ENCODE measurements around the gene PGBD2.
A peak's percentile ranks its signal among the peaks of the same experiment; 100 is the strongest.
"Not testable (repeated sequence)": the region's sequence is repeated elsewhere in the genome, so short reads cannot be mapped to it uniquely, and the experiment has no call there.

The PGBD2 gene

DNA sequence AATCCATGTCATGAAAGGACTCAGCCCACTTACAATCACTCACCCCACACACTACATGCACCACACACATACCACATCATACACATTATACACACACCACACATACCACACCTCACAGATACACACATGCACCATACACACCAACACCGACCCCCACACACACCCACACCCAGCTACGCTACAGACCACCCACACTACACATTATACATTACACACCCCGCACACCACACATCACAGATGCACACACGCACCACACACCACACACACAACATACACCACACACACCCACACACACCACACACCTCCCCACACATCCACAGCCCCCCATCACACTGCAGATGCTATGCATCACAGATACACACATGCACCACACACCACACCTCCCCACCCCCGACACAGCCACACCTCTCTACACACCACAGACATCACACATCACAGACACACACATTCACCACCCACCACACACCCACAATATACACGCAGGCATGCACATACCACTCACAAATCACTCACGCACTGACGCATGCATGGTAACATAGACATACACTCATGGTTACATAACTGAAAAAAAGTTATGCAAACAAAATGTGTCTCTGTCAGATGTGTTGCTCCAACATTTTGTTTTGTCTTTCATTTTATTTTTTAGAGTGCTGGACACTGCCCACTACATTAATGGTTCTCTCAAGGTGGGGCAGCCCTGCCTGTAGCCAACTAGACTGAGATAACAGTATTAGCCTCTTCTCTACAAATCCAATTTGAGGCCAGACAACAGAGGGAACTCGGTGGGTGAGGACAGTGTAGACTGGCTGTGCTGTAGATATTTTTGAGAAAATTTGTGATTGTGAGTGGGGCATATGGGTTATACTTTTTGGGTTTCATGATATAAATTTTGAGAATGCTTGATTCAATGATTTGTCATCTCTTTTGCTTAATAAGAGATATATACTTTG is 15.2 kb upstream of the PGBD2 start:
- no peak for DNase-seq

DNA sequence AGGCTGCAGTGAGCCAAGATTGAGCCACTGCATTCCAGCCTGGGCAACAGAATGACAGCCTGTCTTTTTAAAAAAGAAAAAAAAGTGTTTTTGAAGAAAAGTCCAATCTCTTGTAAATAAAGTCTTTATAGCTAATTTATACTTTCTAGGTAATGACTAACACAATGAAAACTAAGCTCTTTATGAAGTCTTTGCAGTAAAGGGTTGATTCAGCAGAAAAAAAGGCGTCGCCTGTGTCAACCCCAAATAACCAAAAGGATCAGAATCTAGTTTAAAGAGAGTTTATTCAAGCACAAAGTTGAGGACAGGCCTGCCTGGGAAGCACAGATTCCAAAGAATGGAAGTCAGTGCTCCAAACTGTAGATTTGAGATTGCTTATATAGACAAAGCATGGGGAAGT is 14.3 kb upstream of the PGBD2 start:
- no peak for DNase-seq

DNA sequence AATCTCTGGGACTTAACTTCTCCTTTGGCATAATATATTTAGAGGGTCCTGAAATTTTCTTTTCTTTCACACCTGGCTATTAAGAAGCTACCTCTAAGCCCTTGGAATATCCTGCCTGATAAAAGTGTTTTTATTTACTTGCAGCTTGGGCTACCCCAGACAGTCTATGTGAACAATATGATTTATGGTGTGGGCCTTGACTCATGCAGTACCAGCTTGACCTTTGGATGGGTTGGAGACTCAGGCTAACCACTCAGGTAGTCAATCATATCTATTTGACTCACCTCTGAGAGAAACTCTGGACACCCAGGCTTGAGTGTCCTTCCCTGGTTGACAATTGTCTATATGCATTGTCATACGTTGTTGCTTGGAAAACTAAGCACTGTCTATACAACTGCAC is 13.4 kb upstream of the PGBD2 start:
- DNase-seq: no peak

DNA sequence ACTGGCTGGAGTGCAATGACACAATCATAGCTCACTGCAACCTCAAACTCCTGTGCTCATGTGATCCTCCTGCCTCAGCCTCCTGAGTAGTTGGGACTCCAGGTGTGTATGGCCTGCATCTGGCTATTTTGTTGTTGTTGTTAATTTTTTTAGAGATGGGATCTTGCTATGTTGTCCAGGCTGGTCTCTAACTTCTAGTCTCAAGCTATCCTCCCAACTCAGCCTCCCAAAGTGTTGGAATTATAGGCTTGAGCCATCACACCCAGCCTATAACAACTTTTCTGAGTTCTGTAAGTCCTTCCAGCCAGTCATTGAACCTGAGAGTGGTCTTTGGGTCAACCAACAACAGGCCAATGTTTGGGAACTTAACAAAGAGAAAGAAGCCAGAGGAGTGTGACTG is 11.2 kb upstream of the PGBD2 start:
- DNase-seq: no peak

DNA sequence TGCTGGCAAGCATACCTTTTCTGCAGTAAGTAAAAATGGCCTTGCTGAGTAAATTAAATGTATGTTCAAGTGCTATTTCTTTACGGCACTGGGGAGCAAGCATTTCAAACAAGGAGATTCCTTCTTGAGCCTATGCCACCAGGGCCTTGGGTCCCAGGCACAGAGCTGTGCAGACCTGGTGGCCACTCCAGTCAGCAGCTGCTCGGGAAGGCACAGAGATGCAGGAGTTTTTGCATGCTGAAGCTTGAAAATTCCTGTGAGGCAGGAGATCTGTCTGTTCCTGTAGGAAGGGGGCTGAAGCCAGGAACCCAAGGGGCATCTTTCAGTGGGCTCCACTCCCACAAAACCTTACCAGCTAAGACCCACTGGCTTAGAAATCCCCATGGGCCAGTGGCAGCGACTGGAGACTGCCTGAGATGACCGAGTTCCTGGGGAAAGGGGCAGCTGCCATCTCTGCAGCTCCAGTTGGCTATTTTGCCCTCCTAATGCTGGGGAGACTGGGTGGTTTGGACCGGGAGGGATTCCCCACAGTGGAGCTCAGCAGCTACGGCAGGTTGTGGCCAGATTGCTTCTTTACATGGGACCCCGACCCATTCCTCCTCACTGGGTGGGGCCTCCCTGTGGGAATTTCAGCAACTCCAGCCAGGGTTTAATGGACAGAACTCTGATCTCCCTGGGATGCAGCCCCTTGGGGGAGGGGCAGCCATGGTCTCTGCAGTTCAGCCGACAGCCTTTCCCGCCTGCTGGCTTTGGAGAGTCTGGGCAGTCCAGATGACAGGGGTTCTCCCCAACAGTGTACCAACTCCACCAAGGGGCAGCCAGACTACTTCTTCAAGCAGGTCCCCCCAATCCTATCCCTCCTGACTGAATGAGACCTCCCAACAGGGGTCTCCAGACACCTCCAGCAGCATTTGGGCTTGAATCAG is 8.4 kb upstream of the PGBD2 start:
- no peak for DNase-seq

DNA sequence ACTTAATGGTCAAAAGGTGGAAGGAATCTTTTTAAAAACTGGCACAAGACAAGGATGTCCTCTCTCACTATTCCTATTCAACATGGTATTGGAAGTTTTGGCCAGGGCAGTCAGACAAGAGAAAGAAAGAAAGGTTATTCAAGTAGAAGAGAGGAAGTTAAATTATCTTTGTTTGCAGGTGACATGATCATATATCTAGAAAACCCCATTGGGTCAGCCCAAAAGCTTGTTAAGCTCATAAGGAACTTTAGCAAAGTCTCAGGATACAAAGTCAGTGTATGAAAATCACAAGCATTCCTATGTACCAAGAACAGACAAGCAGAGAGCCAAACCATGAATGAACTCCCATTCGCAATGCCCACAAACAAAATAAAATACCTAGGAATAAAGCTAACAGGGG is 5.4 kb upstream of the PGBD2 start:
- DNase-seq: no peak

DNA sequence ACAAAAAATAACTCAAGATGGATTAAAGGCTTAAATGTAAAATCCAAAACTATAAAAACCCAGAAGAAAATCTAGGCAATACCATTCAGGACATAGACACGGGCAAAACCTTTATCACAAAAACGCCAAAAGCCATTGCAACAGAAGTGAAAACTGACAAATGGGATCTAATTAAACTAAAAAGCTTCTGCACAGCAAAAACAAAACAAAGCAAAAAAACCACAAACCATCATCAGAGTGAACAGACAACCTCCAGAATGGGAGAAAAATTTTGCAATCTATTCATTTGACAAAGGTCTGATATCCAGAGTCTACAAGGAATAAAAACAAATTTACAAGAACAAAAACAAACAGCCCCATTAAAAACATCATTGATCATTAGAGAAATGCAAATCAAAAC is 4.5 kb upstream of the PGBD2 start:
- no peak for DNase-seq

DNA sequence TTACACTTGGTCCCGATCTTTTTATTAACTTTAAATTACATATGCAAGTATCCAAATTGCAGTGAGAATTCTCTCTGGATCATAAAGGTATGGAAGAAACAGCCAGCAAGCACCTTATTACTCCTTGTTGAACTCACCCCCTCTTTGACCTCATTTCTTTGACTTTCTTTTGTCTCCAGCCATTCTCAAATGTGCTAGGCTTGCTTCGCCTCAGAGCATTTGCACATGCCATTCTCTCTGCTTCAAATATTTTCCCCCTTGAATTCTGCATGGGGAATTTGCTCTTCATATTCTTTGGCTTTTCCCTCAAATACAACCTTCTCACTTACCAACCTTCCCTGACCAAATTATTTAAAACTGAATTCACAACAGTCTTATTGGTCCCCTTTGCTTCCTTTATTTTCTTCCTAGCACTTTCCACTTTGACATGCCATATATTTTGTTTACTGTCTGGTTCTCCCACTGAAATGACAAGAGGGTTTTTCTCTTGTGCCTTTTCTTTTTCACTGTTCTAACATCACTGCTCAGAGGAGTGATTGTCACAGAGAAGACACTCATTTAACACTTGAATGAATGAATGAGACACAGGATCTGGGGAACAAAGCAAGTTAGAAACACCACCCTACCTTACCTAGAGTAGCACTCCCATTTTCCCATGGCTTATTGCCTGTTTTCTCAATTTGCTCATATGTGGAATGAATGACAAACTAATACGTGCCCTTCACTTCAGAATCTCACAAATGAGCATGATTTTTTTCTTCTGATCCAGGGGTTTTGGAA is 1.4 kb upstream of the PGBD2 start:
- DNase-seq: no peak

DNA sequence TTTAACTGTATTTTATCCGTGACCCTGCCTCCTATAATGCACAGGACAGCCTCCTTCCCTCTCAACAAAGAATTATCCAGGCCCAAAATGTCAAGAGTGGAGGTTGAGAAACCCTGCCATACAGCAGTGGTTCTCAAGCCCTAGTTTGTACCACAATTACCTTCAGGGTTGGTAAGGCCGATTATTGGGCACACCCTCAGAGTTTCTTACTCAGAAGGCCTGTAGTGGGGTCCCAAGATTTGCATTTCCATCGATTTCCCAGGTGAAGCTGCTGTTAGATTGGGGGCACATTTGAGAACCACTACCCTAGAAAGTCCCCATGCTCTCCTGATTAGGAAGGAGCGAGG is 400 bp upstream of the PGBD2 start:
- DNase-seq: no peak

DNA sequence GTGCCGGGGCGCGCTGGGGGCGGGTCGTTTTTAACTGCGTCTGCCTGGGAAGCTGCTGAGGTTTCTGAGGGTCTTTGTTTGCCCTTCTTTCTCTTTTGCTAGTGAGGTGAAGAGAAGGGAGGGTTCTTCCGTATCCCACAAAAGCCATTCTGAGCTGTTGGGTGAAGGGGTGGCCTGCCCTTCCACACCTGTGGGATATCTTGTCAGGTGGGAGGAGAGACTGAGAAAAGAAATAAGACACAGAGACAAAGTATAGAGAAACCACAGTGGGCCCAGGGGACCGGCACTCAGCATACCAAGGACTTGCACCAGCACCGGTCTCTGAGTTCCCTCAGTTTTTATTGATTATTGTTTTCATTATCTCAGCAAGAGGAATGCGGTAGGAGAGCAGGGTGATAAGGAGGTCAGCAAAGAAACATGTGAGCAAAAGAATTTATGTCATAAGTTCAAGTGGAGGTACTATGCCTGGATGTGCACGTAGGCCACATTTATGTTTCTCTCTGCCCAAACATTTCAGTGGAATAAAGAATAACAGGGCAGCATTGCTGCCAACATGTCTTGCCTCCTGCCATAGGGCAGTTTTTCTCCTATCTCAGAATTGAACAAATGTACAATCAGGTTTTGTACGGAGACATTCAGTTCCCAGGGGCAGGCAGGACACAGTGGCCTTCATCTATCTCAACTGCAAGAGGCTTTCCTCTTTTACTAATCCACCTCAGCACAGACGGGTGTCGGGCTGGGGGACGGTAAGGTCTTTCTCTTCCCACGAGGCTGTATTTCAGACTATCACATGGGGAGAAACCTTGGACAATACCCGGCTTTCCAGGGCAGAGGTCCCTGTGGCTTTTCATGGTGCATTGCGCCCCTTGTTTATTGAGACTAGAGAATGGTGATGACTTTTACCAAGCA is 972 bp downstream of the PGBD2 start:
- DNase-seq: no peak

DNA sequence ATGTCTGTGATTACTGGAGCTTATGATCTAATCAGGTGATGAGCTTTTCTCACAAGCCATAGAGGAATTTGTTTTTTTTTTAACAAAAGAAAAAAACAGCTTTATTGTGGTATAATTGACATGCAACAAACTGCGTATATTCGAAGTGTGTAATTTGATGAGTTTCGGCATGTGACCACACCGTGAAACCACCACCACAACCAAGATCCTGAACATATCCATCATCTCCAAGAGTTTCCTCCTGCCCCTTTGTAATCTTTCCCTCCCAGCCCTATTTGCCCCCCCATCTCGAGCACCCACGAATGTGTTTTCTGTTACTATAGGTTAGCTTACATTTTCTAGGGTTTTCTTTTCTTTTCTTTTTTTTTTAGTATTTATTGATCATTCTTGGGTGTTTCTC is 4.7 kb downstream of the PGBD2 start:
- no peak for DNase-seq

DNA sequence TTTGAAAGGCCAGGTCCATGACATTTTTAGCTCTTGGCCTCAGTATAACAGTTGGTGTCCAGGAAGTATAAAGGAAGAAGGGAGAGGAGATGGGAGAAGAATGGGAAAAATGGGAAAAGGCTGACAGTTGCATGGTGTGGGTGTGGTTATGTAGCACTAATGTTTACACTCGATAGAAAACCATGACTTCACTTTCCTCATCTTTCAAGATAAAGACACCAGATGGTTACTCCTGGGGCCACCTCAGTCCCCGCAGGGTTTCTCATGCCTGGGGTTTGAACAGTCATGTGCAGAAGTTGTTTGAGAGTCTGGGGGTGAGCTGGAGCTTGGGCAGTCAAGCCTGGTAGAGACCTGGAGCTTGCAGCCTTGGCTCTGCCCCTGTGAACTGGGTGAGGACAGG is 7.9 kb downstream of the PGBD2 start:
- no peak for DNase-seq

DNA sequence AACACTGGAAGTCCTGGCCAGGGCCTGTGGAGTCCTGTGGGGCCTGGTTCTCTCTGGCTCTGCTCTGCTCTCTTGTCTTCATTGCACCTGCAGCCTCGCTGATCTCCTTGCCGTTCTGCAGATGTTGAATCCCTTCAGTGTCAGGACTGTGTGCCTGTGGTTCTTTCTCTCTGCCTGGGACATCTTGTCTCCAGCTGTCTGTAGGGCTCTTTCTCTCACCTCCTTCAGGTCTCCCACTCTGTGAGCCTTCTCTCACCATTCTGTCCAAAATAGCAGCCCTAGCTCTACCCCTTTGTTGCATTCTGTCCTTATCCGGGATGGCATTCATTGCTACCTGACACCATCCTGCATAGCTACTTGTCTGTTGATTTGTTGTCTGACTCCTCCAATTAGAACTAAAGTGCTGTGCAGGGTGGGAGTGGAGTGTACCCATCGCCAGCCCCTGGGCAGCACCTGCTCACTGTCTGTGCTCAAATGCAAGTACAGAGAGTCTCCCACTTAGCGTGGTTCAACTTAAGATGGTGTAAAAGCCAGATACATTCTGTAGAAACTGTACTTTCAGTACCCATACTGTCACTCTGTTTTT is 8.9 kb downstream of the PGBD2 start:
- DNase-seq: no peak

DNA sequence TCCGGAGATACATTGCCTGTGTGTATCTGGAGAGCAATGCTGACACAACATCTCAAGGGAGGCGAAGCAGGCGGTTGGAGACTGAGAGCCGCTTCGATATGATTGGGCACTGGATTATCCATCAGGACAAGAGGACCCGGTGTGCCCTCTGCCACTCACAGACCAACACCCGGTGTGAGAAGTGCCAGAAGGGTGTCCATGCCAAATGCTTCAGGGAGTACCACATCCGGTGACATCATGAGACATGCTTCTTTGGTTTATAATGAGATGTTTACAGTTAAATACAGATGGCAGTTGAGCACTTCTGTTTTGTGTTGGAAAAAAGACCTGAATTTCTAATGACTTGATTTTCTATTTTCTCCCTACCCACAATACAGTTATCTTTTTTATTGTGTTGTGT is 12.1 kb downstream of the PGBD2 start:
- no peak for DNase-seq

DNA sequence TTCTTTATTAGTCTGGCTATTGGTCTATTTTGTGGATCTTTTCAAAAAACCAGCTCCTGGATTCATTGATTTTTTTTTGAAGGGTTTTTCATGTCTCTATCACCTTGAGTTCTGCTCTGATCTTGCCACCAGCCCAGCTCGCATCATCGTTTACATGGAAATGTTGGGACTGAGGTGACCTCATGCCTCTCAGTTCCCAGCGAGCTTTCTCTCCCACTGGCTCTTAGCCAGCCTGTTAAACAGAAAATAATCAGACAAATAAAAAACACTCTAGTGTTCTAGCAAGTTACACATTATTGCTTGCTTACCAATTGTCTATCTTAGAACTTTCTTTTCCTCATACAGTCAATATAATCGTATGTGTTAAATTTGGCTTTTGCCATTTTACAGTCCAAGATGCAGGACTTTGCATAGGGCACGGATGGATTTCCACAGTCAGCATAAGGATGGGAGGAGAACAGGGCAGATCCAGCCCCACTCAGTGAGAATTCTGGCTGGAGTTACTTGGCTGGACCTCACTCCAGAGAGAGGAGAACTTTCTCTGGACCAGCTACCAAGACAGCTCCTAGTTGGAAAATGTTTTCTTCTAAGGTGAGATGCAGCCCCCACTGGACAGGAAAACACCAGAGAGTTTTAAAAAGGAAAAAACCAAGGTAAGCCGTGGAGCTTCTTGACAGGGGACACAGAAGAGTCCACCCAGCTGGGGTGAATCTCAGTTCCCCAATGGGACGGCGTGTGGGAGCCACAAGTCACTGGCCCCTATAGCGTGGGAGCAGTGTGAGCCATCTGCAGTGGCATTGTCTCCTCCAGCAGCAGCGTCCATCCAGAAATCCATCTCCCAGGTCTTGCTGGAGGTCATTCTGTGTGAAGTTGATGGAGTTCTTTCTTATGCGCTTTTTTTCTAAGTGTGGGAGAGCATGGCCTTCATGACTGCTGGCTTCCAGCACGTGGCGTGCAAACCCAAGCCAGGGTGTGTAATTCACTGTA is 17.6 kb downstream of the PGBD2 start:
- DNase-seq: no peak

DNA sequence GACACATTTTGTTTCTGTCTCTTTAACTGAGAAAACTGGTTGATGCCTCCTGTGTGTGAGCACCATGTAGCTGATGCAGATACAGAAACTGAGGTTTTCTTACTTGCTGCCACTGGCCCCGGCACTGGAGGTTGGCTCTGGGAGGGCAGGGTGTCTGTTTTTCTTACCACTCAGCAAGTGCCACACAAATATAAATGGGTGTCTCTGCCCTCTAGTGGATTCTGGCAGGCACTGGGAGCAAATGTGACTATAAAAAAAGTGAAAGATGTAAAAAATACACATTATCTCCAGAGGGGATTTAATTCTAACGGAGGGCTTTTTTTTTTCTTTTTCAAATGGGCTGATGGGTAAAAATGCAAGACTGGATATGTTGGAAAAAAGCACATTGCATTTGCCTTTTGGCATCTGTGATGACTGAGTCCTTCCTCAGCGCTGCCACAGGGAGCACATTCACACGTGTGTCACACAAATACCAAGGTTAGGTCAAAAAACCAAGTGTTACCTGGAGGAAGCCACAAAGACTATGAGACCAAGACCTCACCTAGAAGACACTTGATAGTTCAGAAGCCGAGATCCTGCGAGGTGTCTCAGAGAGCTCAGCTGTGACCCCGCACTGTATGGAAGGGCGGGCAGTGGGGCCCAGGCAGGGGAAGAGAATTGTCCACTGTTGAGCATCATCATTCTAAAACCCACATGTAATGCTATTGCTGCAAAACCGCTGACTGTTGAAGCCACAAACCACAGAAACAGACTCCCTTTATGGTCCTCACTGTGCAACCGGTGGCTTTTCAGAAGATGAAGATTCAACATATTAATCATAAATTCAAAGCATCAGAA is 18.9 kb downstream of the PGBD2 start:
- peak; percentile 51 for DNase-seq

DNA sequence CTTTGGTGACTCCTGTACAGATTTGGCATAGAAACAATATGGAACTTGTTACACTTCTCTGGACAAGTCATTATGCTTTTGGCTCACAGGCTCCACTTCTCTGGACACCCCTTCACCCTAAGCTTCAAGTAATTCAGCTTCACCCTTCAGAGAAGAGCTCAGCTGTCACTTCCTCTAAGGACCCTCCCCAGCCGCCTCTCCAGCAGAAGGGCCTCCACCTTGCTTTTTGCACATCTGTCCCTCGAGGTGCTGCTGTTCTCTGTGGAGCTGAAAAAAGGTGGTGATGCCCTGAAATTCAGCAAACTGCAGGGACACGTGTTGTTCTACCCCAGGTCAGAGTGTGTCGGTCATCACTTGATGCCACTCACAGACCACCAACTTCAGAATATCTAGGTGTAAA is 19.8 kb downstream of the PGBD2 start:
- not testable (repeated sequence) for DNase-seq

DNA sequence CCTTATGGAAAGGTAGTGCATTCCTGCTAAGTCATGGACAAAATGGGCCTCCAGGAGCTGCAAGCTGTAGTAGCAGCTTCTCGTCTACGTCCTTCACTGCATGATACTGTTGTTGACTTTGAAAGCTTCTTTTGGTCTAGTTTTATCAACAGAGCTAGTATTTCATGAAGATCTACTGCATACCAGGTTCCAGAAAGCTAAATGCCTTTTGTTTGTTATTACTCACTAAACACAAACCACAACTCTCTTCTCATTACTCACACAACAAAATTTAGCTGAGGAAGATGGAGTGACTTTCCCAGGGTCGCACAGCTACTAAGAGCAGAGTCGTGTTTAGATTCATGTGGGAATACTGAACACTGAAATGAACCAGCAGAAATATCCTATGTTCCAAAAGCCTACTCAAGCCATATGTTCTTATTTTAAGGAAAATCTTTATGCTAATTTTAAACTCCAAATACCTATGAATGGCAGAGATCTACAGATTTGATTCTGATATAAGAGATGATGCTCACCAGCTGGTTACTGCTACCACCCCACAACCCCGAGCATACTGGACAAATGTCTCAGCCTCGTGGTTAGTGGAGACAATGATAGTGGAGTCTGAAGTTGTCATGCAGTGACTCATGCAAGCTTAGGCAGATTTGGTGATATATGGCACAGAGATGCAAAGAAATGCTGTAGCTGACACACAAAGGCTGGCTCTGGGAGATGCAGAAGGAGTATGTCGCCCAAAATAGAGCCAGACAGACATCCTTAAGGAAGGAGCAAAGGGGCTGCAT is 20.6 kb downstream of the PGBD2 start:
- DNase-seq: no peak

DNA sequence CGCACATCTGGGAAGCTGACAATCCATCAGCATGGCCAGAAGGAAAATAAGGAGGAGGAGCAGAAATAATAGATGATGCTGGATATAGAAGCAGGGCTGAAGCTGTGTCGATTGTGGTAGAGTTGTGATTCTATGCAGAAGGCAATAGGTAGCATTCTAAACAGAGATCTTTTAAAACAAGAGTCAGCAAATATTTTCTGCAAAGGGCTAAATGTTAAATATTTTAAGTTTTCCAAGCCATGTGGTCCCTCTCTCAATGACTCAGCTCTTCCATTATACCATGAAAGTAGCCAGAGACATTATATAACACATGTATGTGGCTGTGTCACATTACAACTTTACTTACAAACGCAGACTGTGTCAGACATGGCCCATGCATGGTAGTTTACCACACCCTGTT is 21.2 kb downstream of the PGBD2 start:
- DNase-seq: not testable (repeated sequence)

Data from NCI-H345 (cell line).